ENCODE measurements around the gene KDF1. TPM values are rescaled to one million over a fixed set of nuclear protein-coding genes. Genes with fewer than 3 reads are reported as not detected.
"Not testable (repeated sequence)": the region's sequence is repeated elsewhere in the genome, so short reads cannot be mapped to it uniquely, and the experiment has no call there.

Gene KDF1
- polyA plus RNA-seq, 1 experiment = 0.04 TPM

GRCh38 chr1:26950602-26951001, 9.7 kb downstream of the KDF1 start:
- H3K27me3 ChIP-seq (ENCODE audit: control insufficient read depth, insufficient read depth, low read length) = no peaks in the 10 kb centered on the region
- POLR2A ChIA-PET = no interaction called here
- H3K36me3 ChIP-seq (ENCODE audit: control insufficient read depth, insufficient read depth, low read length) = peaks cover 3% of the 10 kb centered on the region; the same call in 1 of the 2 replicates
- TF ChIP-seq, protein P1, sequence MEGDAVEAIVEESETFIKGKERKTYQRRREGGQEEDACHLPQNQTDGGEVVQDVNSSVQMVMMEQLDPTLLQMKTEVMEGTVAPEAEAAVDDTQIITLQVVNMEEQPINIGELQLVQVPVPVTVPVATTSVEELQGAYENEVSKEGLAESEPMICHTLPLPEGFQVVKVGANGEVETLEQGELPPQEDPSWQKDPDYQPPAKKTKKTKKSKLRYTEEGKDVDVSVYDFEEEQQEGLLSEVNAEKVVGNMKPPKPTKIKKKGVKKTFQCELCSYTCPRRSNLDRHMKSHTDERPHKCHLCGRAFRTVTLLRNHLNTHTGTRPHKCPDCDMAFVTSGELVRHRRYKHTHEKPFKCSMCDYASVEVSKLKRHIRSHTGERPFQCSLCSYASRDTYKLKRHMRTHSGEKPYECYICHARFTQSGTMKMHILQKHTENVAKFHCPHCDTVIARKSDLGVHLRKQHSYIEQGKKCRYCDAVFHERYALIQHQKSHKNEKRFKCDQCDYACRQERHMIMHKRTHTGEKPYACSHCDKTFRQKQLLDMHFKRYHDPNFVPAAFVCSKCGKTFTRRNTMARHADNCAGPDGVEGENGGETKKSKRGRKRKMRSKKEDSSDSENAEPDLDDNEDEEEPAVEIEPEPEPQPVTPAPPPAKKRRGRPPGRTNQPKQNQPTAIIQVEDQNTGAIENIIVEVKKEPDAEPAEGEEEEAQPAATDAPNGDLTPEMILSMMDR (IDR thresholded peaks at IDR 0.05; ENCODE audit: insufficient read depth, low read depth, low read length) = no peak
- H3K4me3 ChIP-seq (ENCODE audit: low read depth, low read length) = no peak overlapping the region
- CTCF ChIA-PET = no interaction called here
- no peak for DNase-seq (ENCODE audit: low read depth)

- ChIA-PET POLR2A (no interaction called here), CTCF (no interaction called here)
- Histone ChIP-seq H3K4me3 (ENCODE audit: low read depth, low read length) (no peak overlapping the region), H3K27me3 (ENCODE audit: control insufficient read depth, insufficient read depth, low read length) (no peaks in the 10 kb centered on the region), H3K36me3 (ENCODE audit: control insufficient read depth, insufficient read depth, low read length) (peaks cover 8% of the 10 kb centered on the region)
- DNase-seq (ENCODE audit: low read depth) = no peak
- TF ChIP-seq, protein P1 (IDR thresholded peaks at IDR 0.05; ENCODE audit: insufficient read depth, low read depth, low read length) = no peak
Observed at GRCh38 chr1:26949926-26950319, 10.3 kb downstream of the KDF1 start.

GRCh38 chr1:26949266-26949925, 10.9 kb downstream of the KDF1 start:
- DNase-seq (ENCODE audit: low read depth) = no peak
- POLR2A ChIA-PET = no interaction called here
- CTCF ChIA-PET = no interaction called here

DNA sequence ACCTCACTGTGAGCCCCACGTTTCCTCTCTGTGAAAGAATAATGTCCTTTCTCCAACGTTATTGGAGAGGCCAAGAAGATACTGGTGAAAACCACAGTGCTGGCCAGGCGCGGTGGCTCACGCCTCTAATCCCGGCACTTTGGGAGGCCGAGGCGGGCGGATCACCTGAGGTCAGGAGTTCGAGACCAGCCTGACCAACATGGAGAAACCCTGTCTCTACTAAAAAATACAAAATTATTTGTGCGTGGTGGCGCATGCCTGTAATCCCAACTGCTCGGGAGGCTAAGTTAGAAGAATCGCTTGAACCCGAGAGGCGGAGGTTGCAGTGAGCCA, 11.6 kb downstream of the KDF1 start:
- DNase-seq (ENCODE audit: low read depth); CTCF ChIA-PET; H3K27me3 ChIP-seq (ENCODE audit: control insufficient read depth, insufficient read depth, low read length); POLR2A ChIA-PET; H3K4me3 ChIP-seq (ENCODE audit: low read depth, low read length): not testable (repeated sequence)
- peaks cover 11% of the 10 kb centered on the region for H3K36me3 ChIP-seq (ENCODE audit: control insufficient read depth, insufficient read depth, low read length)

More at GRCh38 chr1:26949266-26949925, 10.9 kb downstream of the KDF1 start:
- Histone ChIP-seq H3K4me3 (ENCODE audit: low read depth, low read length) (no peak overlapping the region), H3K36me3 (ENCODE audit: control insufficient read depth, insufficient read depth, low read length) (peaks cover 8% of the 10 kb centered on the region), H3K27me3 (ENCODE audit: control insufficient read depth, insufficient read depth, low read length) (no peaks in the 10 kb centered on the region)
- TF ChIP-seq, protein P1 (IDR thresholded peaks at IDR 0.05; ENCODE audit: insufficient read depth, low read depth, low read length) = no peak

DNA sequence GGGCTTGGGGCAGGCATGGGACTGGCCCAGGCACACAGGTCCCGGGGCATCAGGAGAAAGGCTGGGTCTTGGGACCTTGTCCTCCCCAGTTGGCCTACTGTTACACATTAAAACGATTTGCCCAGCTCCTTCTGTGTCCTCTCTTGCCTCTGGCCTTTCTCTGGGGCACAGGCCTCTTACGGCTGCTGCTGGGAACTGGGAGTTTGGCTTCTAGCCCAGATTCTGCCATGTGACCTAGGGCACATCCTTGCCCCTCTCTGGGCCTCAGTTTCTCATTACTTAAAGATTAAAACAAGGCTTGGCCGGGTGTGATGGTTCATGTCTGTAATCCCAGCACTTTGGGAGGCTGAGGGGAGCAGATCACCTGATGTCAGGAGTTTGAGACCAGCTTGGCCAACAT, 14.0 kb downstream of the KDF1 start:
- TF ChIP-seq, protein P1 (IDR thresholded peaks at IDR 0.05; ENCODE audit: insufficient read depth, low read depth, low read length) = no peak
- H3K36me3 ChIP-seq (ENCODE audit: control insufficient read depth, insufficient read depth, low read length) = peaks cover 28% of the 10 kb centered on the region
- CTCF ChIA-PET = interaction anchor here (2.0 kb wide), 1 partner anchor 15 kb away, joined by 5 read pairs; no protein-coding TSS in a partner anchor
- DNase-seq (ENCODE audit: low read depth) = no peak
- POLR2A ChIA-PET = no interaction called here
- no peak overlapping the region for H3K4me3 ChIP-seq (ENCODE audit: low read depth, low read length)
- no peaks in the 10 kb centered on the region for H3K27me3 ChIP-seq (ENCODE audit: control insufficient read depth, insufficient read depth, low read length)

DNA sequence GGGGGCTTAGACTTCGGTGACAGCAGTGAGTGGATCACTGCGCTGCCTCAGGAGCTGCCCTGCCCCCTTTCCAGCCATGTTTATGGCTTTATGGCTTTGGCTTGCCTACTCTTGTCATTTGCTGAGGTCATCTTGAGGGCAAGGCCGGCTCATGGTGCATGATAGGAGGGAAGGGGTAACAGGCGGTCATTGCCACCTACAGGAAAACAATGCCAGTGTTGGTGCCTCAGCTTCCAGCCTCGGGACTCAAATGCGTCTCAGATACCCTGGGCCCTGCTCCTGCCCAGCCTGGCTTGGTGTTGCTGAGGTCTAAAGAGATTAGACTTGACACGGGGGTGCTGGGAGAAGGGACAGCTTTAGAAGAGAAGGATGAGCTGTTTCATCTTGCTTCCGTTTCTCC, 14.5 kb downstream of the KDF1 start:
- no peak for DNase-seq (ENCODE audit: low read depth)
- Histone ChIP-seq H3K4me3 (ENCODE audit: low read depth, low read length) (no peak overlapping the region), H3K27me3 (ENCODE audit: control insufficient read depth, insufficient read depth, low read length) (no peaks in the 10 kb centered on the region), H3K36me3 (ENCODE audit: control insufficient read depth, insufficient read depth, low read length) (peaks cover 28% of the 10 kb centered on the region)
- POLR2A ChIA-PET = no interaction called here
- TF ChIP-seq, protein P1 (IDR thresholded peaks at IDR 0.05; ENCODE audit: insufficient read depth, low read depth, low read length) = no peak
- CTCF ChIA-PET = no interaction called here

Data from BJ (cell line).